Transverse colon (tissue), 4 donors: ENCODE data around the gene SON.

Source experiments
- EP300 ChIP-seq: sonication (generic); formaldehyde crosslinking; IDR thresholded peaks from one replicate; pipeline ENCODE4 v1.6.1; 2017; ENCODE audit warnings: antibody characterized with exemption, low read depth
- POLR2A ChIP-seq: fragments of 450-650 bp; IDR thresholded peaks from one replicate; pipeline ENCODE4 v1.6.1; 2016; ENCODE audit warnings: antibody characterized with exemption, mild to moderate bottlenecking, moderate library complexity
- POLR2AphosphoS5 ChIP-seq, 3 donors: sonication (generic); formaldehyde crosslinking; IDR thresholded peaks; one replicate each; pipeline ENCODE4 v1.6.1; 2016; ENCODE audit warnings: antibody characterized with exemption in 3 of 3
- TF ChIP-seq, protein P1 (sequence below), 5 experiments: fragments of 200-600 bp in 3 of 5; fragments of 450-650 bp in 2 of 5; sonication (generic) in 3 of 5; IDR thresholded peaks; 1 replicate in 2 of 5; 2 replicates in 3 of 5; pipeline ENCODE4 v1.5.1; 2016 to 2017; ENCODE audit warnings: antibody characterized with exemption in 5 of 5, inconsistent platforms in 3 of 5, mild to moderate bottlenecking in 2 of 5, moderate library complexity in 1 of 5

DNA sequence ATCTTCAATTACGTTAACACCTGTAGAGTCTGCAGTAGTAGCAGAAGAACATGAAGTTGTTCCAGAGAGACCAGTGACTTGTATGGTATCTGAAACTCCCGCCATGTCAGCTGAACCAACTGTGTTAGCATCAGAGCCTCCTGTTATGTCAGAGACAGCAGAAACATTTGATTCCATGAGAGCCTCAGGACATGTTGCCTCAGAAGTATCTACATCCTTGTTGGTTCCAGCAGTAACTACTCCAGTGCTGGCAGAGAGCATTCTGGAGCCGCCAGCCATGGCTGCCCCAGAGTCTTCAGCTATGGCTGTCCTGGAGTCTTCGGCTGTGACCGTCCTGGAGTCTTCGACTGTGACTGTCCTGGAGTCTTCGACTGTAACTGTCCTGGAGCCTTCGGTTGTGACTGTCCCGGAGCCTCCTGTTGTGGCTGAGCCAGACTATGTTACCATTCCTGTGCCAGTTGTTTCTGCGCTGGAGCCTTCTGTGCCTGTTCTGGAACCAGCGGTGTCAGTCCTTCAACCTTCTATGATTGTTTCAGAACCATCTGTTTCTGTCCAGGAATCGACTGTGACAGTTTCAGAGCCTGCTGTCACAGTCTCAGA is 10.3 kb downstream of the SON start:
- TF ChIP-seq, protein P1, sequence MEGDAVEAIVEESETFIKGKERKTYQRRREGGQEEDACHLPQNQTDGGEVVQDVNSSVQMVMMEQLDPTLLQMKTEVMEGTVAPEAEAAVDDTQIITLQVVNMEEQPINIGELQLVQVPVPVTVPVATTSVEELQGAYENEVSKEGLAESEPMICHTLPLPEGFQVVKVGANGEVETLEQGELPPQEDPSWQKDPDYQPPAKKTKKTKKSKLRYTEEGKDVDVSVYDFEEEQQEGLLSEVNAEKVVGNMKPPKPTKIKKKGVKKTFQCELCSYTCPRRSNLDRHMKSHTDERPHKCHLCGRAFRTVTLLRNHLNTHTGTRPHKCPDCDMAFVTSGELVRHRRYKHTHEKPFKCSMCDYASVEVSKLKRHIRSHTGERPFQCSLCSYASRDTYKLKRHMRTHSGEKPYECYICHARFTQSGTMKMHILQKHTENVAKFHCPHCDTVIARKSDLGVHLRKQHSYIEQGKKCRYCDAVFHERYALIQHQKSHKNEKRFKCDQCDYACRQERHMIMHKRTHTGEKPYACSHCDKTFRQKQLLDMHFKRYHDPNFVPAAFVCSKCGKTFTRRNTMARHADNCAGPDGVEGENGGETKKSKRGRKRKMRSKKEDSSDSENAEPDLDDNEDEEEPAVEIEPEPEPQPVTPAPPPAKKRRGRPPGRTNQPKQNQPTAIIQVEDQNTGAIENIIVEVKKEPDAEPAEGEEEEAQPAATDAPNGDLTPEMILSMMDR (IDR thresholded peaks at IDR 0.05), result no peak
- TF ChIP-seq POLR2A (no peak), EP300 (no peak), POLR2AphosphoS5 (IDR thresholded peaks at IDR 0.05) (no peak)
